PC-3 (cell line): ENCODE results near the gene REC114. TPM values are rescaled to one million over a fixed set of nuclear protein-coding genes. Genes with fewer than 3 reads are reported as not detected.

Source experiments
- ATAC-seq: fragments of 200-7000 bp; cut with Tn5 transposase; 2 replicates; pipeline ENCODE4 v1.9.1; 2020; ENCODE audit warnings: mild to moderate bottlenecking, moderate library complexity
- BruUV-seq: library from RNA; stranded (reverse); fragments of 400-500 nt; replicated peaks from 2 replicates; lab custom pipeline; 2021; lab: Mats Ljungman, UMichigan
- CTCF ChIA-PET: fragments of 300-600 bp; sonication (Branson Sonifier 250); formaldehyde crosslinking; loops from one replicate; lab custom pipeline; 2022; ENCODE audit warnings: antibody characterized with exemption; lab: Charles Lee
- POLR2A ChIA-PET: fragments of 300-600 bp; sonication (Branson Sonifier 250); formaldehyde crosslinking; loops from one replicate; lab custom pipeline; 2022; ENCODE audit warnings: antibody characterized with exemption; ENCODE audit not compliant: unreplicated experiment; lab: Charles Lee
- DNase-seq: peaks from one replicate; pipeline ENCODE4 v3.0.0-alpha.2; 2015
- H2AFZ ChIP-seq: fragments of 300-600 bp; sonication (generic); 2 replicates; pipeline ENCODE4 v1.6.0; 2016; ENCODE audit warnings: antibody characterized with exemption, low read length
- H3F3A ChIP-seq: fragments of 300-600 bp; sonication (generic); one replicate; pipeline ENCODE4 v1.6.0; 2017; ENCODE audit warnings: antibody characterized with exemption, low read length, control low read depth, mild to moderate bottlenecking; ENCODE audit not compliant: unreplicated experiment
- H3K27ac ChIP-seq: fragments of 300-600 bp; sonication (generic); 2 replicates; pipeline ENCODE4 v1.5.1; 2016; ENCODE audit warnings: mild to moderate bottlenecking, low read length
- H3K27me3 ChIP-seq: fragments of 300-600 bp; sonication (generic); 2 replicates; pipeline ENCODE4 v1.6.1; 2016; ENCODE audit warnings: low read length, mixed read lengths
- H3K36me3 ChIP-seq: fragments of 300-600 bp; sonication (generic); 2 replicates; pipeline ENCODE4 v1.6.1; 2016; ENCODE audit warnings: low read depth, mixed run types, low read length, mixed read lengths
- H3K4me1 ChIP-seq: fragments of 300-600 bp; sonication (generic); 2 replicates; pipeline ENCODE4 v1.5.1; 2016; ENCODE audit warnings: low read length; ENCODE audit not compliant: insufficient read depth
- H3K4me2 ChIP-seq: fragments of 300-600 bp; sonication (generic); 2 replicates; pipeline ENCODE4 v1.6.0; 2016; ENCODE audit warnings: low read length
- H3K4me3 ChIP-seq: fragments of 300-600 bp; sonication (generic); 2 replicates; pipeline ENCODE4 v1.5.1; 2016; ENCODE audit warnings: mild to moderate bottlenecking, low read length, mixed read lengths
- H3K79me2 ChIP-seq: fragments of 300-600 bp; sonication (generic); 2 replicates; pipeline ENCODE4 v1.6.1; 2017; ENCODE audit warnings: low read length, mixed read lengths
- H3K9ac ChIP-seq: fragments of 300-600 bp; sonication (generic); 2 replicates; pipeline ENCODE4 v1.6.0; 2016; ENCODE audit warnings: mild to moderate bottlenecking, low read length
- H3K9me2 ChIP-seq: fragments of 300-600 bp; sonication (generic); replicated peaks from 2 replicates; pipeline ENCODE4 v1.6.1; 2016; ENCODE audit warnings: mixed run types, low read length, mixed read lengths
- H3K9me3 ChIP-seq: fragments of 300-600 bp; sonication (generic); 2 replicates; pipeline ENCODE4 v1.6.1; 2016; ENCODE audit warnings: low read length, mixed read lengths
- H4K20me1 ChIP-seq: fragments of 300-600 bp; sonication (generic); 2 replicates; pipeline ENCODE4 v1.6.1; 2016; ENCODE audit warnings: low read length, mixed read lengths
- EZH2 ChIP-seq: fragments of 300-600 bp; sonication (generic); IDR thresholded peaks from one replicate; pipeline ENCODE4 v1.6.1; 2017; ENCODE audit warnings: antibody characterized with exemption, mild to moderate bottlenecking, low read length; ENCODE audit not compliant: unreplicated experiment
- EZH2phosphoT487 ChIP-seq: fragments of 300-600 bp; sonication (generic); IDR thresholded peaks from 2 replicates; pipeline ENCODE4 v1.6.1; 2018; ENCODE audit warnings: mild to moderate bottlenecking, antibody characterized with exemption, low read length, borderline replicate concordance
- intact Hi-C: fragments of 100-400 bp; cut with micrococcal nuclease; formaldehyde crosslinking; loops from 2 replicates; pipeline ENCODE4 v1.9.0; 2023
- total RNA-seq: library from RNA; depleted of rRNA; stranded (reverse); fragments of >200 nt; gene quantifications from 2 replicates; pipeline ENCODE4 v1.2.3, GENCODE V29; 2014
- TF ChIP-seq, protein P1 (sequence below): fragments of 300-600 bp; sonication (generic); conservative IDR thresholded peaks from 2 replicates; pipeline ENCODE4 v1.5.1; 2017; ENCODE audit warnings: antibody characterized with exemption, low read depth, mild to moderate bottlenecking, low read length

REC114 gene
- total RNA-seq, 1 experiment from 2014 or later: not detected

DNA sequence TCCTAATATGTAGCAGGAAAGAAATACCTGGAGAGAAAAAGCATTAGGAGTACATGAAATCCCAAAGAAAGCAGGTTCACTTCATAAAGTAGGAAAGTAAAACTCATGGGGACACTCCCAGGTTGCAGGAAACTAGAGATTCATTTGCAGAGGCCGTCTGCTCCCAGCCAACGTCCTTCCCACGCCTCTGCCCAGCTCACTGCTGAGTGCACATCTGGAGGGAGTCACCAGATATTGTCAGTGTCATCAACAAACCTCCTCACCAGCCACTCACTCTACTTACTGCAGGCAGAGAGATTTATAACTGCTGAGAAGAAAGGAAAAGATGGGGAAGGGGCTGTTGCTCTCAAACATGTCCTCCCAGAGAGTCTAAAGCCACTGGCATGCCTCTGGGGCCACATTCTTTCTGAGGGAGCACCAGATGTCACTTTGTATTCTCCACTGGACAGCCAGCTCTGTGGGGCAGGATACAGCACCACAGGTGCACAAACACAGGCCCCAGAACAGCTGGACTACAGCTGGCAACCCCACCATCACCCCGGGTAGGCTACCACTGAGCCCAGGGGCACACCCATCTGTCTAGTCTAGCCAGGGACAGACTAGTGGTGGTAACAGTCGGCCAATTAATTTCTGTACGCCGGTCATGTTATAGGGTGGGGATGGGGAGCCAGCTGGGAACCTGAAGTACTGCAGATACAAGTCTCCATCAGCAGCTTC is 125.8 kb downstream of the REC114 start:
- H3K79me2 ChIP-seq: no peaks in the 10 kb centered on the region
- no peak overlapping the region for H3K4me2 ChIP-seq
- H3F3A ChIP-seq: no peaks in the 10 kb centered on the region
- TF ChIP-seq, protein P1, sequence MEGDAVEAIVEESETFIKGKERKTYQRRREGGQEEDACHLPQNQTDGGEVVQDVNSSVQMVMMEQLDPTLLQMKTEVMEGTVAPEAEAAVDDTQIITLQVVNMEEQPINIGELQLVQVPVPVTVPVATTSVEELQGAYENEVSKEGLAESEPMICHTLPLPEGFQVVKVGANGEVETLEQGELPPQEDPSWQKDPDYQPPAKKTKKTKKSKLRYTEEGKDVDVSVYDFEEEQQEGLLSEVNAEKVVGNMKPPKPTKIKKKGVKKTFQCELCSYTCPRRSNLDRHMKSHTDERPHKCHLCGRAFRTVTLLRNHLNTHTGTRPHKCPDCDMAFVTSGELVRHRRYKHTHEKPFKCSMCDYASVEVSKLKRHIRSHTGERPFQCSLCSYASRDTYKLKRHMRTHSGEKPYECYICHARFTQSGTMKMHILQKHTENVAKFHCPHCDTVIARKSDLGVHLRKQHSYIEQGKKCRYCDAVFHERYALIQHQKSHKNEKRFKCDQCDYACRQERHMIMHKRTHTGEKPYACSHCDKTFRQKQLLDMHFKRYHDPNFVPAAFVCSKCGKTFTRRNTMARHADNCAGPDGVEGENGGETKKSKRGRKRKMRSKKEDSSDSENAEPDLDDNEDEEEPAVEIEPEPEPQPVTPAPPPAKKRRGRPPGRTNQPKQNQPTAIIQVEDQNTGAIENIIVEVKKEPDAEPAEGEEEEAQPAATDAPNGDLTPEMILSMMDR: no peak
- TF ChIP-seq EZH2phosphoT487: no peak
- TF ChIP-seq EZH2: no peak
- no peak for DNase-seq
- peaks cover 12% of the 10 kb centered on the region for H3K4me1 ChIP-seq
- ATAC-seq: no peak
- no peak overlapping the region for H3K4me3 ChIP-seq
- no peaks in the 10 kb centered on the region for H3K27me3 ChIP-seq
- H3K36me3 ChIP-seq: peaks cover 25% of the 10 kb centered on the region; the same call in 1 of the 2 replicates
- H4K20me1 ChIP-seq: peaks cover 10% of the 10 kb centered on the region
- no TSS peak for BruUV-seq
- H3K9me3 ChIP-seq: no peaks in the 10 kb centered on the region
- CTCF ChIA-PET: interaction anchor here (1.2 kb wide), 1 partner anchor 68 kb away, joined by 5 read pairs; no protein-coding TSS in a partner anchor
- H2AFZ ChIP-seq: no peak overlapping the region
- H3K9ac ChIP-seq: no peak overlapping the region
- intact Hi-C loops: no loop called here
- H3K9me2 ChIP-seq: no peaks in the 10 kb centered on the region
- H3K27ac ChIP-seq: no peak overlapping the region
- POLR2A ChIA-PET: no interaction called here

DNA sequence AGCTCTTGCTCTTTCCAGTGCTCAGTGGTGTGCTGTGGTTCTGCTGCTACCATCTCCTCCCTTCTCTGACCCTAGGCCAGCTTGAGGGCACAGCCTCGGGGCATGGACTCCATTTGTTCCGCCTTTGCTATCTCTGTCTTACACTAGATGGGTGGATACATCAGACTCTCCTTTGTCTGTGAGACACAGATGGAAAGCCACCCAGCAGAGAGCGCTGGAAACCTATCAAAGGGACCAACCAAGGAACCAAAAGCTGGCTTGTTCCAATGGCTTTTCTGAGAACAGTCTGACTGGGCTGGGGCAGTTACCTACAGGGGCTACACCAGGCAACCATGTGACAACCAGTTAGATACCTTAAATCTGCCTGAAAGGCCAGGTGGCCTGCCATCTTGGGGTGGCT is 126.4 kb downstream of the REC114 start:
- Histone ChIP-seq H3K79me2 (no peaks in the 10 kb centered on the region), H4K20me1 (peaks cover 5% of the 10 kb centered on the region), H2AFZ (no peak overlapping the region), H3K27ac (no peak overlapping the region), H3K4me1 (peaks cover 5% of the 10 kb centered on the region), H3K4me3 (no peak overlapping the region), H3K36me3 (peaks cover 27% of the 10 kb centered on the region; the same call in 1 of the 2 replicates), H3K9ac (no peak overlapping the region), H3F3A (no peaks in the 10 kb centered on the region), H3K9me3 (no peaks in the 10 kb centered on the region), H3K9me2 (no peaks in the 10 kb centered on the region), H3K27me3 (no peaks in the 10 kb centered on the region), H3K4me2 (no peak overlapping the region)
- ChIA-PET CTCF (interaction anchor here (1.2 kb wide), 1 partner anchor 67 kb away, joined by 5 read pairs; no protein-coding TSS in a partner anchor), POLR2A (interaction anchor here (0.6 to 0.7 kb wide), 2 partner anchors 65 to 374 kb away, joined by 3 read pairs; no protein-coding TSS in a partner anchor)
- no TSS peak for BruUV-seq
- intact Hi-C loops: no loop called here
- TF ChIP-seq EZH2 (no peak), EZH2phosphoT487 (no peak)
- TF ChIP-seq, protein P1: no peak
- no peak for ATAC-seq
- no peak for DNase-seq
